HG03521 (cell line): ENCODE data around the gene MX1.

Experiments
- ATAC-seq: cut with Tn5 transposase; IDR thresholded peaks from one replicate; pipeline ENCODE4 v1.9.1; 2021; ENCODE audit warnings: mild to moderate bottlenecking, moderate library complexity; ENCODE audit not compliant: unreplicated experiment

Gene MX1

GRCh38 chr21:41458121-41458520 is 32.1 kb downstream of the MX1 start:
- no peak for ATAC-seq

- no peak for ATAC-seq
Measured at GRCh38 chr21:41458559-41458958, 32.5 kb downstream of the MX1 start.

GRCh38 chr21:41459884-41460534 is 34.0 kb downstream of the MX1 start:
- no peak for ATAC-seq

- no peak for ATAC-seq
Measured at GRCh38 chr21:41460578-41461527, 34.8 kb downstream of the MX1 start.

- ATAC-seq: no peak
Measured at GRCh38 chr21:41465176-41465781, 39.2 kb downstream of the MX1 start.

- no peak for ATAC-seq
Measured at GRCh38 chr21:41466024-41466820, 40.2 kb downstream of the MX1 start.

- no peak for ATAC-seq
Measured at GRCh38 chr21:41470054-41470453, 44.0 kb downstream of the MX1 start.

- no peak for ATAC-seq
Measured at GRCh38 chr21:41472753-41473548, 46.9 kb downstream of the MX1 start.

GRCh38 chr21:41475714-41476420 is 49.8 kb downstream of the MX1 start:
- ATAC-seq: no peak

GRCh38 chr21:41477641-41478318 is 51.7 kb downstream of the MX1 start:
- ATAC-seq: no peak

- no peak for ATAC-seq
Measured at GRCh38 chr21:41478319-41479177, 52.5 kb downstream of the MX1 start.

- no peak for ATAC-seq
Measured at GRCh38 chr21:41479686-41480085, 53.6 kb downstream of the MX1 start.

GRCh38 chr21:41480086-41480690 is 54.1 kb downstream of the MX1 start:
- no peak for ATAC-seq

GRCh38 chr21:41481191-41481590 is 55.2 kb downstream of the MX1 start:
- ATAC-seq: no peak

GRCh38 chr21:41482301-41482700 is 56.3 kb downstream of the MX1 start:
- no peak for ATAC-seq

- no peak for ATAC-seq
Measured at GRCh38 chr21:41482980-41483379, 56.9 kb downstream of the MX1 start.

GRCh38 chr21:41483415-41483814 is 57.4 kb downstream of the MX1 start:
- ATAC-seq: no peak

GRCh38 chr21:41483973-41484372 is 57.9 kb downstream of the MX1 start:
- ATAC-seq: no peak
